Stimulated activated CD8-positive, alpha-beta memory T cell treated with anti-CD3 and anti-CD28 coated beads, Interleukin-4, amount 100 ng/mL, for 48 hours (primary cell): ENCODE measurements around the gene HSD11B2.

Source experiments
- DNase-seq: peaks from one replicate; pipeline ENCODE4 v3.0.0-alpha.2; 2020

Gene HSD11B2

GRCh38 chr16:67454852-67455251 is 23.9 kb downstream of the HSD11B2 start:
- no peak for DNase-seq

GRCh38 chr16:67456391-67457081 is 25.6 kb downstream of the HSD11B2 start:
- no peak for DNase-seq

GRCh38 chr16:67457611-67458010 is 26.7 kb downstream of the HSD11B2 start:
- DNase-seq, result no peak

DNA sequence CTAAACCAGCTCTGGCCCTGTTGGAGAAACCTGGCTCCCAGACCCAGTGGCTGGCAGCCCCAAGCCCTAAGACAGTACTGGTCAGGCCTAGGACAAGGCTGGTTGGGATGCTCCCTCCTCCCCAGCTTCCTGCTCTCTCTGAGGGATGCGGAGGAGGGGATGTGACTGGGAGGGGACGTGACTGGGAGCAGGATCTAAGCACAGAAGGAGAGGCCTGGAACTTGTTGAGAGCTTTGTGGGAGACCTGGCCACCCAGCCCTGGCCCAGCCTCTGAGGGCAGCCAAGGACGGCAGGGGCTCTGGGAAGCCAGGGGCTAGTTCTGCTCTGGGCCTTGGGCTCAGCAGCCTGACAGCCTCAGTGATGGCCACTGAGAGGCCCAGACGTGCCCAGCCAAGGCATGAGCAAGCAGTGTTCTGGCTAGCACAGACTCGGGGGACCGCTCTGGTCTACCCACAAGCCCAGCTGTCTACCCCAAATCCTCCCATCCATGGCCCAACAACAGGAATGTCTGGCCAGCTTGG is 27.3 kb downstream of the HSD11B2 start:
- no peak for DNase-seq

- DNase-seq, result no peak
Observed at GRCh38 chr16:67459066-67459860, 28.3 kb downstream of the HSD11B2 start.

- no peak for DNase-seq
Observed at GRCh38 chr16:67459861-67460150, 28.9 kb downstream of the HSD11B2 start.

- no peak for DNase-seq
Observed at GRCh38 chr16:67460168-67460567, 29.2 kb downstream of the HSD11B2 start.

DNA sequence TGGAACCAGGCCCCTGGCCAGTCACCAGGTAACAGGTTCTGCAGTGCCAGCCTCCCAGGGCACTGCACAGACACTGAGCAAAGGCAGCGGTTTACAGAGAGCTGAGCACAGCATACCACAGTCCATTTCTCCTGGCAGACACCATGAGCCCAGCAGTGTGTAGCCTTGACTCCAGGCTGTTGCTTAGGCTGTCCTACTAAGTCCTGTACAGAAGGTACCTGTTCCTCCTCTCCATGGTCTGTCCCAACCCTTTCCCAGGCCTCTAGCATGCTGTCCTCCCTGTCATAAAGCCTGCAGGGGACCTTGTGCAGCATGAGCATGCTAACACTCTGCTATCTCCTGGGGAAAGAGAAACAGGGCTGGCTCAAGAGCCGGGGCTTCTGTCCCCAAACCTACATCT is 30.0 kb downstream of the HSD11B2 start:
- no peak for DNase-seq

GRCh38 chr16:67461600-67462278 is 30.8 kb downstream of the HSD11B2 start:
- DNase-seq, result no peak

DNA sequence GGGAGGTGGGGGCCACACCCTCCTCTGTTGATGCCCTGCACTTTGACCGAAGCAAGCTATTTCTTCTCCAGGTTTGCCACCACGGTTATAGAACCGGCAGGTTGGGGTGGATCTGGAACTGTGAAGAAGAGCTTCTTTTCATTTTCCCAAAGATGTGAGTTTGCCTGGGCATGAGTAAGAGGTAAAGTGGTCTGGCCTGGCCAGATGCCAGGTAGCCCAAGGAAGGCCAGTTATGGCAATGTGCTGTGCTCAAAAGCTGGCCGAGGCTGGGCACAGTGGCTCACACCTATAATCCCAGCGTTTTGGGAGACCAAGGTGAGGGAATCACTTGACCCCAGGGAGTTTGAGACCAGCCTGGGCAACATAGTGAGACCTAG is 31.3 kb downstream of the HSD11B2 start:
- DNase-seq, result no peak

- no peak for DNase-seq
Observed at GRCh38 chr16:67463059-67463458, 32.1 kb downstream of the HSD11B2 start.

DNA sequence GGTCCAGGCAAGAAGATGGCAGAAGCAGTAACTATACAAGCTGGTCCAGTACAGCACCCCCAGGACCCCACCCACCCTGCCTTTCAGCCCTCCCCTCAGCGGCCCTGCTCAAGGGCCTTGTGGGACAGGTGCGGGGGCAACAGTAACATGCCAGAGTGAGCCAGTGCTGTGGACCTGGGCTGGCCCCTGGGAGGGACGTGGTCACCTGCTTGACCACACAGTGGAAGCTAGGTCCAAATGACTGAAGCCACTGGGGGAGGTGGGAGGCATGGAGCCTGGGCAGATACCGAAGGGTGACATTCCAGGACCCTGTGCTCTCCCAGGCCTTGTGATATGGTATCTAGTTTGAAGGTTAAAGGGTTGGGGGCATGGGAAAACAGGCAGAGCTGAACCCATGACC is 32.8 kb downstream of the HSD11B2 start:
- no peak for DNase-seq

DNA sequence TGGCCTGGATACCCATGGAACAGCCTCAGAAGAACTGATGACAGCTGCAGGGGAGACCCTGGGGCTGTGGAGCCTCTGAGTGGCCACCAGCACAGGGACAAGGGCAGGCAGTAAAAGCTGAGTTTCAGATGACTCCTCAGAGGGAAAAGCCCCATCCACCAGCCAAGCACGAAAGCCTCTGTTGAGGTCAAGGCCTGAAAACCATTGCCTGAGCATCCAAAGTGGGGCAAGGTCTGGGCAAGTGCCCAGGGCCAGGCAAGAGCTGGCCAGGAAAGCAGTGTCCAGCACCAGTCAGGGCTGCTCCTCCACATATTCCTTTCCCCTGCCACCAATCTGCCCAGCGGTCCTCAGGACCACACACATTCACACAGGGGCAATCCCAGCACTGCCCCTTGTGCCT is 33.6 kb downstream of the HSD11B2 start:
- DNase-seq, result no peak

DNA sequence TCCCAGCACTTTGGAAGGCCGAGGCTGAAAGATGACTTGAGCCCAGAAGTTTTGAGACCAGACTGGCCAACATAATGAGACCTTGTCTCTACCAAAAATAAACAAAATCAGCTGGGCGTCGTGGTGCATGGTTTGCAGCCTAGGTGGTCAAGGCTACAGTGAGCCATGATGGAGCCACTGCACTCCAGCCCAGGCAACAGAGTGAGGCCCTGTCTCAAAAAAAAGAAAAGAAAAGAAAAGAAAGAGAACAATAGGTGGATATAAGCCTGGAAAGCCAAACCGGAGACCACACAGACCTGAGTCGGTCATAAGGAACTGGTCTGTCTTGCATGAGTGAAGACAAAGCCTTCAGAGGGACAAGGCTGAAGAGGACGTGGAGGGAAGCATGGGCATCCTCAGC is 35.7 kb downstream of the HSD11B2 start:
- no peak for DNase-seq

GRCh38 chr16:67468731-67469130 is 37.8 kb downstream of the HSD11B2 start:
- no peak for DNase-seq

DNA sequence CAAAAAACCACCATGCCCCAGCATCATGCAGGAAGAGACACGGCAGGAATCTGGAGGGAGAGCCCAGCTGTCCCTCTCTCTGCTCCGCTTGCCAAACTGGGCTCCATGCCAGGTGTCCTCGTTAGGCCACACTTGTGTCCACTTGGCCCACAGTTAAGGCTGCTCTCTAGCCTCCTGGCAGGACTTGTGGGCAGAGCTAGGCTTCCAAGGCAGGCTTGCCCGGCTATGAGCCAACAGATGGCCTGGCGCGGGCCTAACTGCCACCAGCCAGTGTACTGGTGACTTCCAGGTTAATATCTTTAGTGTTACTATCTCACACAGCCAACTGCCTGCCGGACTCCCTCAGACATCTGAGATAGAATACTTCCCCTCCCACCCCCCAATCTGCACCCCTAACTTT is 39.4 kb downstream of the HSD11B2 start:
- DNase-seq, result no peak

DNA sequence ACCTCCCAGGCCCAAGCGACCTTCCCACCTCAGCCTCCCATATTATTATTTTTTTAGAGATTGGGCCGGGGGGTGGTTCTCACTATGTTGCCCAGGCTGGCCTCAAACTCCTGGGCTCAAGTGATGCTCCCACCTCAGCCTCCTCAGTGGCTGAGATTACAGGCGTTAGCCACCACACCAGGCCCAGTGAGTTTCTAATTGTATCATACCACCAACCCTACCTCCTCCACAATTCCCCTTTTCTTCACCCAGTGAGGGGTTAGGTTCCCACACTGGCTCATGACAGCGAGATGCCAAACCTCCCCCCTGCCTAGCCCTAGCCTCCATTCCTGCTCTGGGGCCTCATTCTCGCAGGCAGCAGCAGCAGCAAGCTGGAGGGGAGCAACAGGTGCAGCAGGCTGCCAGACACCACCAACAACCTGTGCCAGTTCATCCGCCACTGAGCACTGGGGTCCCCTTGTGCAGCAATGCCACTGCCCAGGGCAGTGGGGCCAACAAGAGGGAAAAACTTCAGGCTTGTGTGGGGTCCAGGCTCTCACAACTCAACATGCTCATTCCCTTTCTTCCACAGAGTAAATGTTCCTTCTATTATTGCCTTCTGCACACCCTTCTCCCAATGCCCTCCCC is 41.0 kb downstream of the HSD11B2 start:
- DNase-seq, result no peak

GRCh38 chr16:67474551-67475455 is 43.9 kb downstream of the HSD11B2 start:
- DNase-seq, result no peak

- no peak for DNase-seq
Observed at GRCh38 chr16:67477960-67478554, 47.1 kb downstream of the HSD11B2 start.

- DNase-seq, result peak; percentile 99
Observed at GRCh38 chr16:67480833-67481560, 50.1 kb downstream of the HSD11B2 start, which contains the start of gene ATP6V0D1. Gene ATP6V0D1 (minus strand): TSS chr16:67481157. CDS start chr16:67481086, 71 bp downstream.
